ENCODE data around the gene LPIN3. TPM values are rescaled to one million over a fixed set of nuclear protein-coding genes. Genes with fewer than 3 reads are reported as not detected.

Gene LPIN3
- total RNA-seq, 2 donors from 2014 or later: 0.16 to 0.67 TPM

- H3K4me1 Mint-ChIP-seq: peaks cover 25% of the 10 kb centered on the region
- no peak overlapping the region for H3K4me3 Mint-ChIP-seq
- H3K27me3 Mint-ChIP-seq: no peaks in the 10 kb centered on the region
- peak overlapping the region; percentile 39 for H3K27ac Mint-ChIP-seq
- H3K9me3 ChIP-seq (ENCODE audit: control insufficient read depth, low read length, poor library complexity, severe bottlenecking): no peaks in the 10 kb centered on the region
- DNase-seq (no peak), ATAC-seq (no peak)
- peaks cover 14% of the 10 kb centered on the region for H3K36me3 Mint-ChIP-seq (ENCODE audit: low read depth)
Observed at GRCh38 chr20:41406896-41407444, 66.3 kb downstream of the LPIN3 start.

DNA sequence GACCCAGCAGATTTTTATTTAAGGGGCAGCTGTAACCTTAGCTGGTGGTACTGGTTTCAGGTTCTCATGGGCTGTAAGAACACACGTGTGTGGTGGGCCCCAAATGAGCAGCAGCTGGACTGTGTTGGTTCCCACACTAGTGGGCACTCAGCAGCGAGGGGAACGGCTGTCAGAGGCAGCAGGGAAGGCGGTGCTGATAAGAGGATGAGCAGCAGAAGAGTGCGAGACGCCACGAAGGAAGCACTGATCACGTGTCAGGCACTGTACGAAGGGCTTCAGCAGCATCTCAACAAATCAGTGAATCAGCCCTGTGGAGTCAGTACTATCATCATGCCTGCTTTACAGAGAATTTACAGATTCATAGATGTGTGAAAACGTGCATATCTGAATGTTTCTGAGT, 67.0 kb downstream of the LPIN3 start:
- no peak overlapping the region for H3K4me3 Mint-ChIP-seq
- no peaks in the 10 kb centered on the region for H3K27me3 Mint-ChIP-seq
- peak overlapping the region; percentile 21 for H3K27ac Mint-ChIP-seq
- ATAC-seq (no peak), DNase-seq (no peak)
- H3K36me3 Mint-ChIP-seq (ENCODE audit: low read depth): peaks cover 14% of the 10 kb centered on the region
- no peaks in the 10 kb centered on the region for H3K9me3 ChIP-seq (ENCODE audit: control insufficient read depth, low read length, poor library complexity, severe bottlenecking)
- H3K4me1 Mint-ChIP-seq: peaks cover 30% of the 10 kb centered on the region

DNA sequence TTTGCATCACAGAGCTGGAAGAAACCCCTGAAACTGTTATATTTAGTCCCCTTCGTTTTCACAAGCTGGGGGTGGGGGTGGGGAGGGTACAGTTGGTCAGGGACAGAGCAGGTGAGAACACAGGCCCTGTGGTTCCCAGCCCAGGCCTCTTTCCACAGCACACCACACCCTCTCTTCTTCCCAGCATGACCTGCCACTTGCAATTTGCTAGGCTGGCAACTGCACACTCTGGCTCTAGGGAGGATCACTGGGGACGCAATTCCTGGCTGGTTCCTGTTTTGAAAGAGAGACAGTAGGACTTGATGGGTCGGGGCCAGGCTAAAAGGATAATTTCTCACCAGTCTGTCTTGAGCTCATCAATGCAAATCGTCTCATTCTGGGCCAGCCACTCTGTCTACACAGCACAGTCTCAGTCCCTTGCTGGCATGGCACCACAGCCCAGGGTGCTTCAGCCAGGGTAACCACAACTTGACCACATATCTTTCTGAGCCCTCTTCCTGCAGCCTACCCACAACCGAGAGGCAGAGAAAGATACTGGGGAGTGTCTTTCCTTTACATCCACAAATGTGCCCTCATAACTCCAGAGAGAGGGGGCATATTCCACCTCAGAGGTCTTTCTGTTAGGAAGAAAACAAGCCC, 67.7 kb downstream of the LPIN3 start:
- peak overlapping the region; percentile 2 for H3K4me3 Mint-ChIP-seq
- no peaks in the 10 kb centered on the region for H3K9me3 ChIP-seq (ENCODE audit: control insufficient read depth, low read length, poor library complexity, severe bottlenecking)
- ATAC-seq: peak; percentile 45

DNA sequence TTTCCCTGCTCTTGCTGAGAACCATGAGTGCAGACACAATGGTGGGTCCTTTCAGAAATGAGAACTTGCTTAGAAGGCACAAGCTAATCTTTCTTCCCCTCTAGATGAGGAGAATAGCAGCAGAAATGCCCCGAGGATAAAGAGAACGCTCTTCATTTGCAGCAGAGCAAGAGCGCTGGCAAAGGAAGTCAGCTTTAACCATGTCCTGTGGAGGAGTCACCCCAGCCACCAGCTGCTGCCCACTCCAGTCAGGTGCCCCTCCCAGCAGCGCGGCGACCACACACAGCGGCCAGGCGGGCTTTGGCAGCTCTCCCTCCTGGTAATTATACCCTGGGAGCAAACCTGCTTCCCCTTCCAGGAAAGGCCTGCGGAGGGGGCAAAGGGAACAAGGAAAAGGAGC, 68.4 kb downstream of the LPIN3 start:
- Mint-ChIP-seq H3K27ac (peak overlapping the region; percentile 65), H3K4me1 (peaks cover 37% of the 10 kb centered on the region), H3K27me3 (no peaks in the 10 kb centered on the region), H3K4me3 (no peak overlapping the region), H3K36me3 (ENCODE audit: low read depth) (peaks cover 15% of the 10 kb centered on the region)
- no peaks in the 10 kb centered on the region for H3K9me3 ChIP-seq (ENCODE audit: control insufficient read depth, low read length, poor library complexity, severe bottlenecking)
- ATAC-seq: no peak
- no peak for DNase-seq

More for the DNA sequence above, 67.7 kb downstream of the LPIN3 start:
- DNase-seq: no peak
- Mint-ChIP-seq H3K36me3 (ENCODE audit: low read depth) (peaks cover 13% of the 10 kb centered on the region), H3K4me1 (peaks cover 30% of the 10 kb centered on the region), H3K27me3 (no peaks in the 10 kb centered on the region), H3K27ac (peak overlapping the region; percentile 65)

Other genes with a start within 250 kb of the LPIN3 start
- 100 to 1,000 TPM; 420 to 428 TPM for gene PLCG1, start 203.3 kb upstream of the LPIN3 start, total RNA-seq
- gene ZHX3, start 23.1 kb upstream of the LPIN3 start, total RNA-seq: 1 to 10 TPM; 4.1 to 4.9 TPM
- gene EMILIN3, start 26.0 kb downstream of the LPIN3 start, total RNA-seq: not detected